Psoas muscle (tissue), 8 donors: ENCODE results near the gene CHSY1. TPM values are rescaled to one million over a fixed set of nuclear protein-coding genes. Genes with fewer than 3 reads are reported as not detected.
A peak's percentile ranks its signal among the peaks of the same experiment; 100 is the strongest.

ENCODE experiments used
- ATAC-seq, 4 donors: fragments of 200-7000 bp; cut with Tn5 transposase; one replicate each; pipeline ENCODE4 v1.9.1; 2020; ENCODE audit warnings: moderate library complexity in 3 of 4, mild to moderate bottlenecking in 2 of 4
- DNase-seq, 2 donors: peaks; one replicate each; pipeline ENCODE4 v3.0.0-alpha.2; 2020
- H3K27ac ChIP-seq: fragments of 200-600 bp; one replicate; pipeline ENCODE4 v1.8.0; 2022
- H3K27me3 ChIP-seq, 3 donors: fragments of 200-600 bp in 1 of 3; one replicate each; pipeline versions ENCODE4 v1.6.1 to v1.8.0; 2013 to 2022; ENCODE audit warnings: low read length in 2 of 3, mild to moderate bottlenecking in 2 of 3, moderate library complexity in 1 of 3; ENCODE audit not compliant: insufficient read depth in 3 of 3
- H3K36me3 ChIP-seq, 2 donors: fragments of 200-600 bp in 1 of 2; one replicate each; pipeline versions ENCODE4 v1.6.1 to v1.8.0; 2013 to 2022; ENCODE audit warnings: low read depth in 1 of 2, mild to moderate bottlenecking in 1 of 2, moderate library complexity in 1 of 2; ENCODE audit not compliant: insufficient read depth in 1 of 2
- H3K4me1 ChIP-seq: fragments of 200-600 bp; one replicate; pipeline ENCODE4 v1.8.0; 2022
- H3K4me3 ChIP-seq: fragments of 200-600 bp; one replicate; pipeline ENCODE4 v1.8.0; 2022; ENCODE audit warnings: mild to moderate bottlenecking
- H3K9me3 ChIP-seq: fragments of 200-600 bp; one replicate; pipeline ENCODE4 v1.8.0; 2022
- CTCF ChIP-seq: fragments of 200-600 bp; IDR thresholded peaks from one replicate; pipeline ENCODE4 v1.8.0; 2022; ENCODE audit warnings: antibody characterized with exemption
- WGBS, 3 donors: extraction: QIAGEN DNeasy Blood & Tissue Kit; methylation state at CpG; one replicate each; pipeline versions ENCODE4 v1.1.6 to v1.1.7; 2013; 5-methylcytosine and 5-hydroxymethylcytosine counted together
- intact Hi-C, 2 donors: fragments of 100-400 bp; cut with DNase I; formaldehyde crosslinking; loops; one replicate each; pipeline versions ENCODE4 v1.11.0 to v1.14.2; 2022
- polyA plus RNA-seq, 3 donors: library from polyadenylated mRNA; stranded (reverse); fragments of 200-250 nt; gene quantifications; one replicate each; pipeline ENCODE4 v1.2.3, GENCODE V29; 2013
- total RNA-seq, 4 donors: library from RNA; stranded (reverse); fragmentation: NEBNext Ultra II Directional in 2 of 4; extraction: Animal tissue kit (Norgen Biotek cat#: 25700) in 2 of 4; gene quantifications; one replicate each; pipeline versions ENCODE4 v1.2.1 to v1.2.4, GENCODE V29; 2021 to 2023
- donor health status: healthy with polysubstance abuse.
- donor health status: DM: no; HTN: no; CAD: no; lungs with moderate emphysema.
- donor health status: Bipolar disorder and iron deficiency.
- donor health status: healthy.
- donor health status: DM: yes; HTN: yes; CAD: no.
- donor health status: DM: no; HTN: no; CAD: no.
- donor health status: DM: no; HTN: no; CAD: no.
- donor health status: DM: yes; HTN: yes; CAD: no.

Gene CHSY1
- total and polyA plus RNA-seq, 7 donors, result 2.9 to 11.4 (median 6.7) TPM

DNA sequence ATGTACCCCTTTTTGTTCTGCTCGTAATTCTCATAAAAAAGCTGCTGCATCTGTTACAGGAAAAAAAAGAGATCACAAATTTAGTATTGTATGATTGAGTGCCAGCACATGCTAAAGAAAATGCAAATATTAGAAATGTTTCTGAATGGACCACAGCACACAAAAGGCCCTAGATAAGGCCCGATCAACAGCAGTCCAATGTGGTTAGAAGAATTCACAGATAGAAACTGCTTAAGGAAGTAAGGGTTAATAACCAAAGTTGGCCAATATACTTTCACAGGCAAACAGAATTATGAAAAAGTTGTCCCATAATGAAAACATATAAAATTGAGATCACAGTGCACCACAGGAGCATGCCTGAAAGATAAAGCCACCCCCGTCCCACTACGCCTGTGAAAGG lies 72.9 kb downstream of the CHSY1 start:
- intact Hi-C loops, result no loop called here
- Histone ChIP-seq H3K27me3 (no peaks in the 10 kb centered on the region), H3K27ac (no peak overlapping the region), H3K36me3 (peaks cover 0 to 13% of the 10 kb centered on the region in 2 donors), H3K4me3 (no peak overlapping the region), H3K9me3 (no peaks in the 10 kb centered on the region), H3K4me1 (peaks cover 6% of the 10 kb centered on the region)
- TF ChIP-seq CTCF, result no peak
- DNase-seq, result no peak
- no peak for ATAC-seq
- WGBS, 3 donors, result 94 to 99% (median 95%) methylated on average over 4 of the region's 4 CpGs

DNA sequence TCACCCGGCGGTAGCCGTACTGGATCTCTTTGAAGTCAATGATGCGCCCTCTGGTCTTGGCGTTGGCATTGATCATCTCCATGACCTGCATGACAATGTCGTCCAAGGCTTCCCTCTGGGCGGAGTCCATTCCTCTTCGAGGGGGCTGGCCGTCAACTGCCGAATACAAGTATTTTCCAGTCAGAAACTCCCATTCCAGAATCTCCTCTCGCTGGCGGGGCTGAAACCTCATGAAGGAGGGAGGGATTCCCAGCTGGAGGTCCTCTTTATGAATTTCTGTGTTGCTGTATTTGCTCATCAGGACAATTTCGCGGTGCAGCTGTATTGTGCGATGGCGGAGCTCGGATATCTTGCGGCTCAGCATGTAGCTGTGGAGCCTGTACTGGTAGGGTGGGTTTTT lies 73.4 kb downstream of the CHSY1 start:
- Histone ChIP-seq H3K9me3 (no peaks in the 10 kb centered on the region), H3K27ac (no peak overlapping the region), H3K27me3 (no peaks in the 10 kb centered on the region), H3K36me3 (peaks cover 0 to 13% of the 10 kb centered on the region in 2 donors), H3K4me1 (peaks cover 6% of the 10 kb centered on the region), H3K4me3 (no peak overlapping the region)
- TF ChIP-seq CTCF, result no peak
- DNase-seq (no peak), ATAC-seq (no peak)
- 79 to 91% (median 81%) methylated on average over 18 of the region's 18 CpGs for WGBS, 3 donors
- intact Hi-C loops, result no loop called here

GRCh38 chr15:101177866-101178265 lies 74.0 kb downstream of the CHSY1 start:
- Histone ChIP-seq H3K9me3 (no peaks in the 10 kb centered on the region), H3K27me3 (no peaks in the 10 kb centered on the region), H3K36me3 (peaks cover 0 to 13% of the 10 kb centered on the region in 2 donors), H3K4me3 (no peak overlapping the region), H3K27ac (no peak overlapping the region), H3K4me1 (peaks cover 6% of the 10 kb centered on the region)
- no peak for DNase-seq
- 78 to 82% (median 81%) methylated on average over 14 of the region's 14 CpGs for WGBS, 3 donors
- no peak for TF ChIP-seq CTCF
- intact Hi-C loops, result no loop called here
- no peak for ATAC-seq

DNA sequence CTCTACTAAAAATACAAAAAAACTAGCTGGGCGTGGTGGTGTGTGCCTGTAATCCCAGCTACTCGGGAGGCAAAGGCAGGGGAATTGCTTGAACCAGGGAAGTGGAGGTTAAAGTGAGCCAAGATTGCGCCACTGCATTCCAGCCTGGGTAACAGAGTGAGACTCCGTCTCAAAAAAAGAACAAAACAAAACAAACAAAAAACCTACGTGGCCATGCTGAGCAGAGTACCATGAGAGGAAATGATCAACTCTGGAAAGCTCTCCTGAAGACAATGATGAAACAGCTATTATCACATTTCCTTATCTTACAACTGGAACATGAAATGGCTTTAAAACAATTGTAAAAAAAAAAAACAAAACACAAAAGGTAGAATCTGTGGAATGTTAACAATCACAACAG lies 75.2 kb downstream of the CHSY1 start:
- no peaks in the 10 kb centered on the region for H3K4me1 ChIP-seq
- peaks cover 0 to 13% of the 10 kb centered on the region in 2 donors for H3K36me3 ChIP-seq
- TF ChIP-seq CTCF, result no peak
- WGBS, 3 donors, result 60 to 75% (median 61%) methylated on average over 5 of the region's 5 CpGs
- DNase-seq, result no peak
- intact Hi-C loops, result no loop called here
- peak overlapping the region; percentile 27 for H3K27ac ChIP-seq
- H3K27me3 ChIP-seq, result no peaks in the 10 kb centered on the region
- ATAC-seq, result peak in 2 of 4 donors; percentile 30 to 48
- H3K9me3 ChIP-seq, result no peaks in the 10 kb centered on the region
- H3K4me3 ChIP-seq, result no peak overlapping the region

DNA sequence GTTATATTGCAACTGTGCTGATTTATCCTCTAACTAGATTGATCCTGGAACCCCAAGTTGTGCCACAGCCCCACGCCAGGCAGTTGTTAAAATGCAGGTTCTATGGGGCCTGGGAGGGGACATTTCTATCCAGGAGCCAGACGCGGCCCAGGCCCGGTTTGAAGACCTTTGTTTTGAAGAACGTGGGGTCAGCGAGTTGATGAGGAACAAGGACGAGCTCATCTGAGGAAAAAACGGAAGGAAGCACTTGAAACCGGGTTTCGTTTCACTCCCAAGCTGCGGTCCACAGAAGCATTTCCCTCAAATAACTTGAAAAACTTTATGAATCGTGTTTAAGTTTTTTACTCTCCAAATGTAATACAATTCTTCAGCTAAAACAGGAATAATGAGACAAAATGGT lies 76.4 kb downstream of the CHSY1 start:
- no peak for ATAC-seq
- Histone ChIP-seq H3K27me3 (no peaks in the 10 kb centered on the region), H3K27ac (no peak overlapping the region), H3K4me1 (peaks cover 3% of the 10 kb centered on the region), H3K4me3 (no peak overlapping the region), H3K9me3 (no peaks in the 10 kb centered on the region), H3K36me3 (peaks cover 0 to 13% of the 10 kb centered on the region in 2 donors)
- WGBS, 3 donors, result 75 to 76% (median 76%) methylated on average over 12 of the region's 12 CpGs
- TF ChIP-seq CTCF, result no peak
- intact Hi-C loops, result no loop called here
- DNase-seq, result no peak
